ENCODE measurements around the gene CPZ. TPM values are rescaled to one million over a fixed set of nuclear protein-coding genes. Genes with fewer than 3 reads are reported as not detected.

CPZ gene
- total RNA-seq, 1 donor from 2014 or later, result 3.5 TPM

DNA sequence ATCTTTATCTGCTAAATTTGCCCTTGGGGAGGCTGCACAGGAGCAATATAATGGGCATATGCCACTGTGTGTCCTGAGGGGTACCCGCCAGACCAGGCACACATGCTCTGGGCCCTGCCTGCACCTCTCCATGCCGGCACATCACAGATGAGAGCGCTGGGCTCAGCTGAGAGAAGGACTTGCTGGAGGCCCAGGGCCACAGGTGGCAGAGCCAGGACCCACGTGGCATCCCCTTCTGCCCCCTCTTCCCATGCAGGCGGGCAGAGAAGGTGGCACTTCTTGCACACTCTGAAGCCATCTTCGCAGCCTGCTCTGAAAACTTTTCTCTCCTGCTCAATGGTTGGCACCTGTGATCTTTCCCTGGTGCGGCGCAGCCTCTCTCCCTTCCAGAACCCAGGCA is 20.1 kb downstream of the CPZ start:
- intact Hi-C loops (cut with DNase I), result no loop called here
- Histone ChIP-seq H3K4me1 (no peaks in the 10 kb centered on the region), H3K27ac (no peak overlapping the region), H3K9me3 (no peaks in the 10 kb centered on the region), H3K4me3 (no peak overlapping the region), H3K36me3 (no peaks in the 10 kb centered on the region), H3K27me3 (no peaks in the 10 kb centered on the region)
- no peak for DNase-seq (ENCODE audit: low spot score in 2 of 2)
- TF ChIP-seq, protein P1, sequence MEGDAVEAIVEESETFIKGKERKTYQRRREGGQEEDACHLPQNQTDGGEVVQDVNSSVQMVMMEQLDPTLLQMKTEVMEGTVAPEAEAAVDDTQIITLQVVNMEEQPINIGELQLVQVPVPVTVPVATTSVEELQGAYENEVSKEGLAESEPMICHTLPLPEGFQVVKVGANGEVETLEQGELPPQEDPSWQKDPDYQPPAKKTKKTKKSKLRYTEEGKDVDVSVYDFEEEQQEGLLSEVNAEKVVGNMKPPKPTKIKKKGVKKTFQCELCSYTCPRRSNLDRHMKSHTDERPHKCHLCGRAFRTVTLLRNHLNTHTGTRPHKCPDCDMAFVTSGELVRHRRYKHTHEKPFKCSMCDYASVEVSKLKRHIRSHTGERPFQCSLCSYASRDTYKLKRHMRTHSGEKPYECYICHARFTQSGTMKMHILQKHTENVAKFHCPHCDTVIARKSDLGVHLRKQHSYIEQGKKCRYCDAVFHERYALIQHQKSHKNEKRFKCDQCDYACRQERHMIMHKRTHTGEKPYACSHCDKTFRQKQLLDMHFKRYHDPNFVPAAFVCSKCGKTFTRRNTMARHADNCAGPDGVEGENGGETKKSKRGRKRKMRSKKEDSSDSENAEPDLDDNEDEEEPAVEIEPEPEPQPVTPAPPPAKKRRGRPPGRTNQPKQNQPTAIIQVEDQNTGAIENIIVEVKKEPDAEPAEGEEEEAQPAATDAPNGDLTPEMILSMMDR (IDR thresholded peaks at IDR 0.05), result no peak

DNA sequence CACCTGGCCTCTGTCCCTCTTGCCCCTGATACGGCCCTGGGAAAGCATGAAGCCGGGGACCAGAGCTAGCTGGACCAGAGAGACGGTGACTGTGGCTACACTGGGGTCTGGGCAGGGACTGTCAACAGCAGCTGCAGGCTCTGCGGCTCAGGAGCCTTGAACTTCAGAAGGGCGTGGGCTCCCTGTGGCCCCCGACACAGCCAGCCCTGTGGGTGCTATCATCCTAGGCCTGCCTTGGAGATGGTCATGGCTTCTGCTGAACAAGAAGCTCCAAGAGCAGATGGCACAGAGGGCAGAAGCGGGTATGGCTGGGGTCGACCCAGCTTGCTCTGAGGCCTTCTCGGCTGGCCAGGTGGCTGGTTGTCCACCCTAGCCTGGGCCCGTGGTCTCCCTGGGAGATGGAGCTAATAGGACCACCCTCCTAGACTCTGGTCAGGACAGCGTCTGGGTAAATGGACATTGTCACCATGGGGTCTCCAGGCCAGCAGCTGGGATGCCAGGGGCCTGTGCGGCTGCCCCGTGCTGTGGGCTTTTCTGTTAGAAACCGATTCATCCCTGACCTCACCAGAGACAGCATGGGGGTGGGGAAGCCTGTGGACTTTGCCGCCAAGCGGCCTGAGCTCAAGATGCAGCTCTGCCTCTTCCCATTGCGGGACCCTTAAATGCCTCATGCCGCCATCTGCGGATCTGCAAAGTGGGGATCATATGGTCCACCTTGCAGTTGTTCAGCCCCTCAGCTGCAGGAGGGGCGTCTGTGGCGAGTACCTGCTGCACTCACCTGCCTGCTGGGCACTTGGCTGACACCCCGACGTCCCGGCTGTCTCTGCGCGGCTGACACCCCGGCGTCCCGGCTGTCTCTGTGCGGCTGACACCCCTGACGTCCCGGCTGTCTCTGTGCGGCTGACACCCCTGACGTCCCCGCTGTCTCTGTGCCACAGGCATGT is 21.1 kb downstream of the CPZ start:
- intact Hi-C loops (cut with DNase I), result no loop called here
- H3K4me3 ChIP-seq, result no peak overlapping the region
- no peaks in the 10 kb centered on the region for H3K36me3 ChIP-seq
- no peaks in the 10 kb centered on the region for H3K27me3 ChIP-seq
- H3K27ac ChIP-seq, result no peak overlapping the region
- no peaks in the 10 kb centered on the region for H3K4me1 ChIP-seq
- H3K9me3 ChIP-seq, result no peaks in the 10 kb centered on the region
- TF ChIP-seq, protein P1 (IDR thresholded peaks at IDR 0.05), result no peak
- no peak for DNase-seq (ENCODE audit: low spot score in 2 of 2)

DNA sequence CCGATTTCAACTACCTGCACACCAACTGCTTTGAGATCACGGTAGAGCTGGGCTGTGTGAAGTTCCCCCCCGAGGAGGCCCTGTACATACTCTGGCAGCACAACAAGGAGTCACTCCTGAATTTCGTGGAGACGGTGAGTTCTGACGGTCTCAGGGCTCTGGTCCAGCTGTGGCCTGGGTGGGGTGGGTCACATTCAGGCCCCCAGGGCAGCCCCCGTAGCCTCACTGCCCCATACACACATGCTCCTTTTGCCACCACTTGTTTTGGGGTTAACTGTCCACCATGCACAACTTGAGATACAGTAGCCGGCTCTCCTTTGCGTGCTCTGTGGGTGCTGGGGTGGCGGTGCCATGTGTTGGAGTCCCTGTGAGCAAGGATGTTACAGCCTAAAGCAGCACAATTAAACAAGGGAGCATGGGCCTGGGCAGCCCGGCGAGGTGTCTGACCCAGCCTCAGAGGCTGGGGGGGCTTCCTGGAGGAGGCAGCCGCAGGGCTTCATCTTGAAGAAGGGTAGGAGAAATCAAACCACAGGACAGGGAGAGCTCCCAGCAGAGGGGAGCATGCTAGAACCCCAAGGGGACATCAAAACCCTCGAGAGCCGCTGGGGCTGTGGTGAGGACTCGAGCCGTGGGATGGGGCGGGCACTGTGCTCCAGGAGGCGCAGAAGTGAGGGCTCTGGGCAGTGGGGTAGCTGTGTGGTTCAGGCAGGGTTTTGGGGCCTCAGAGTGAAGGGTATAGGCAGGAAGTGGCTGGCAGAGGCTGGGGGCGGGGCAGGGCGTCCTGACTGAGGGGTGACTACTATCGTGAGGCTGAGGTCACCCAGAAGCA is 22.0 kb downstream of the CPZ start:
- no peaks in the 10 kb centered on the region for H3K36me3 ChIP-seq
- H3K4me3 ChIP-seq, result no peak overlapping the region
- H3K27ac ChIP-seq, result no peak overlapping the region
- intact Hi-C loops (cut with DNase I), result no loop called here
- no peaks in the 10 kb centered on the region for H3K27me3 ChIP-seq
- no peaks in the 10 kb centered on the region for H3K9me3 ChIP-seq
- H3K4me1 ChIP-seq, result no peaks in the 10 kb centered on the region
- TF ChIP-seq, protein P1 (IDR thresholded peaks at IDR 0.05), result no peak
- no peak for DNase-seq (ENCODE audit: low spot score in 2 of 2)

DNA sequence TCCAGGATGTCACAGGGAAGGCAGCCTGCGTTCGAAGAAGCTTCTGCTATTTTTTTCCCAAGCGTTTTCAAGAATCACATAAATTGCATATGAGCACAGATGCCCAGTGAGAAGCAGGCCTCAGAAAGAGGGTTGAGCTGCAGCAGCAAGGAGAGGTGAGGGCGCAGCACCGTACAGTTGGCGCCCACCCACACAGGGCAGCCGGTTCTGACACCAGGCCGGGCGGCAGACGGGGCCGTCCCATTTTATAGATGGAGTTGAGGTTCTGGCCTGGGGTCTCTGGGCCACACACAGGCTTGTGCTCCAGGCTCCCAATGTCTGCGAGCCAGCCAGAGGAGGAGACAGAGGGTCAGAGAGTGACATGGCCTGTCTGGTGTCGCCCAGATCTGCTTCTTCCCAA is 22.8 kb downstream of the CPZ start:
- Histone ChIP-seq H3K9me3 (no peaks in the 10 kb centered on the region), H3K36me3 (no peaks in the 10 kb centered on the region), H3K4me3 (no peak overlapping the region), H3K4me1 (no peaks in the 10 kb centered on the region), H3K27me3 (no peaks in the 10 kb centered on the region), H3K27ac (no peak overlapping the region)
- intact Hi-C loops (cut with DNase I), result no loop called here
- DNase-seq (ENCODE audit: low spot score in 2 of 2), result no peak
- TF ChIP-seq, protein P1 (IDR thresholded peaks at IDR 0.05), result no peak

DNA sequence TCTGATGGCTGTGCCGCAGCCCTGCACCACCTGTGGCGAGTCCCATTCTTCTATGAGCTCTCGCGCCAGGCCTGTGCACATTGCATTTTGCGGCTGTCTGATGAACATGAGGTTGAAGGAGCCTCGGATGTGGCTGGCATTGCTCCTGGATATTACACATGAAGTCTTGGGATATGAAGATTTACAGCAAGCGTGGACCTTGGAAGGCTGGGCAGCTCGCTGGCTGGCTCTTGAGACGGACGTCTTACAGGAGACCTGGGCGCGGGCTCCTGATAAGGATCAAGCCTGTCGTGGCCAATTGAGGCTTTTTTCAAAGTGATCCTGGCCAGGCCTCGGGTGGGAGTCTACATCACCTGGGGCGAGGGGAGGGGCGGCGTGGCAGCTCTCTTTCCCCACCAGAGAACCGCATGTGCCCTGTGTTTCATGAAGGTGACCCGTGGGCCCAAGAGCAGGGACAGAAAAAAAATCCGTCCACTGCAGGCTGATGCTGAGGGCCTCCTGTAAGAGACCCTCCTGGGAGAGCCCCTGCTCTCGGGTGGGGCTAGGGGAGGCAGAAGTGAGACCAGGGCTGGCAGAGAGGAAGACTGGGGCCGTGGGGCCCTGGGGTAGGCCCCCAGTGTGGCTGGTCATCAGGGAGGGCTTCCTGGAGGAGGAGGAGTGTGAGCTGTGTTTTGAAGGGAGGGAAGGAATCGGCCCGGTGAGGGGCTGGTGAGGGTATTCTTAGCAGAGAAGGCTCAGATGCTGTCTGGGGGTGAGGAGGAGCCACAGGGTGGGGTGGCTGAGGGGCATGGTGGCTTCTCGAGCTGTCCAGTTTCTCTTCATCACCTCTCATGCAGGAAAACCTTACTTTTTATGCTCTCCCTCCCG is 23.6 kb downstream of the CPZ start:
- Histone ChIP-seq H3K4me1 (no peaks in the 10 kb centered on the region), H3K27ac (no peak overlapping the region), H3K9me3 (no peaks in the 10 kb centered on the region), H3K36me3 (no peaks in the 10 kb centered on the region), H3K27me3 (no peaks in the 10 kb centered on the region), H3K4me3 (no peak overlapping the region)
- DNase-seq (ENCODE audit: low spot score in 2 of 2), result no peak
- TF ChIP-seq, protein P1 (IDR thresholded peaks at IDR 0.05), result no peak
- intact Hi-C loops (cut with DNase I), result no loop called here

Data from ascending aorta (tissue), 2 donors.